Ovary (tissue), 9 donors: Measurements from ENCODE around the gene ZNF225. TPM values are rescaled to one million over a fixed set of nuclear protein-coding genes. Genes with fewer than 3 reads are reported as not detected.

Experiments used
- DNase-seq, 5 donors: peaks; one replicate each; pipeline ENCODE4 v3.0.0-alpha.2; 2019 to 2020
- H3K27ac ChIP-seq, 2 donors: fragments of 200-600 bp; one replicate each; pipeline versions ENCODE4 v1.5.1 to v1.8.0; 2019 to 2022
- H3K27me3 ChIP-seq: fragments of 200-600 bp; one replicate; pipeline ENCODE4 v1.8.0; 2022
- H3K36me3 ChIP-seq: fragments of 200-600 bp; sonication (generic); one replicate; pipeline ENCODE4 v1.5.1; 2019
- H3K4me1 ChIP-seq: one replicate; pipeline ENCODE4 v1.8.1; 2013; ENCODE audit warnings: mild to moderate bottlenecking, moderate library complexity; ENCODE audit not compliant: insufficient read depth
- H3K4me3 ChIP-seq: fragments of 200-600 bp; sonication (generic); one replicate; pipeline ENCODE4 v1.5.1; 2017
- H3K9me3 ChIP-seq, 2 donors: fragments of 200-600 bp in 1 of 2; sonication (generic) in 1 of 2; one replicate each; pipeline versions ENCODE4 v1.5.1 to v1.8.1; 2013 to 2019; ENCODE audit warnings: mild to moderate bottlenecking in 1 of 2, moderate library complexity in 1 of 2
- EP300 ChIP-seq: sonication (generic); formaldehyde crosslinking; IDR thresholded peaks from one replicate; pipeline ENCODE4 v1.6.1; 2017; ENCODE audit warnings: antibody characterized with exemption
- POLR2A ChIP-seq: fragments of 450-650 bp; IDR thresholded peaks from one replicate; pipeline ENCODE4 v1.6.1; 2017; ENCODE audit warnings: antibody characterized with exemption, mild to moderate bottlenecking, moderate library complexity
- WGBS, 3 donors: extraction: QIAGEN DNeasy Blood & Tissue Kit in 1 of 3; methylation state at CpG; one replicate each; pipeline versions ENCODE4 v1.1.5 to v1.1.7; 2013 to 2017; 5-methylcytosine and 5-hydroxymethylcytosine counted together
- intact Hi-C, 4 donors: fragments of 100-400 bp; cut with DNase I; formaldehyde crosslinking; loops; one replicate each; pipeline versions ENCODE4 v1.11.0 to v1.15.1; 2022 to 2023
- polyA plus RNA-seq, 2 donors: library from polyadenylated mRNA; stranded (reverse); fragments of 200-250 nt in 1 of 2; fragments of 350-450 nt in 1 of 2; fragmentation: Illumina TruSeq in 1 of 2; extraction: RNeasy Lipid Tissue Mini Kit (QIAGEN cat#74804) in 1 of 2; gene quantifications; one replicate each; pipeline ENCODE4 v1.2.3, GENCODE V29; 2013 to 2014
- total RNA-seq, 7 donors: library from RNA; depleted of rRNA in 2 of 7; stranded (reverse); fragments of >200 nt in 2 of 7; fragmentation: NEBNext Ultra II Directional in 3 of 7; extraction: Animal tissue kit (Norgen Biotek cat#: 25700) in 3 of 7; gene quantifications; one replicate each; pipeline versions ENCODE4 v1.1.0 to v1.2.4, GENCODE V29; 2016 to 2023
- TF ChIP-seq, protein P1 (sequence below), 3 donors: fragments of 450-650 bp in 2 of 3; fragments of 200-600 bp in 1 of 3; IDR thresholded peaks; one replicate each; pipeline versions ENCODE4 v1.5.1 to v1.8.0; 2016 to 2022; ENCODE audit warnings: antibody characterized with exemption in 3 of 3, mild to moderate bottlenecking in 1 of 3
- donor health status: DM: no; HTN: no; CAD: no; lungs with moderate emphysema.
- donor health status: DM: no; HTN: no; CAD: no.
- donor health status: Bipolar disorder and iron deficiency.
- donor health status: DM: yes; HTN: yes; CAD: no.
- donor health status: DM: no; HTN: no; CAD: no.
- donor health status: DM: yes; HTN: yes; CAD: no.

Gene ZNF225
- total and polyA plus RNA-seq, 9 donors, result 3.5 to 8.2 (median 6.4) TPM

DNA sequence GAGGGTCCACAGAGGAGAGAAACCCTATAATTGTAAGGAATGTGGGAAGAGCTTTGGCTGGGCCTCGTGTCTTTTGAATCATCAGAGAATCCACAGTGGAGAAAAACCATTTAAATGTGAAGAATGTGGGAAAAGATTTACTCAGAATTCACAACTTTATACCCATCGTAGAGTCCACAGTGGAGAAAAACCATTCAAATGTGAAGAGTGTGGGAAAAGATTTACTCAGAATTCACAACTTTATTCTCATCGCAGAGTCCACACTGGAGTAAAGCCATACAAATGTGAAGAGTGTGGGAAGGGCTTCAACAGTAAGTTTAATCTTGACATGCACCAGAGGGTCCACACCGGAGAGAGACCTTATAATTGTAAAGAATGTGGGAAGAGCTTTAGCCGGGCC lies 18.8 kb downstream of the ZNF225 start:
- Histone ChIP-seq H3K4me3 (no peak overlapping the region), H3K36me3 (no peaks in the 10 kb centered on the region), H3K27ac (no peak overlapping the region), H3K27me3 (no peaks in the 10 kb centered on the region), H3K9me3 (peaks cover 3 to 44% of the 10 kb centered on the region in 2 donors), H3K4me1 (no peaks in the 10 kb centered on the region)
- intact Hi-C loops, result no loop called here
- no peak for TF ChIP-seq POLR2A
- no peak for TF ChIP-seq EP300
- TF ChIP-seq, protein P1, sequence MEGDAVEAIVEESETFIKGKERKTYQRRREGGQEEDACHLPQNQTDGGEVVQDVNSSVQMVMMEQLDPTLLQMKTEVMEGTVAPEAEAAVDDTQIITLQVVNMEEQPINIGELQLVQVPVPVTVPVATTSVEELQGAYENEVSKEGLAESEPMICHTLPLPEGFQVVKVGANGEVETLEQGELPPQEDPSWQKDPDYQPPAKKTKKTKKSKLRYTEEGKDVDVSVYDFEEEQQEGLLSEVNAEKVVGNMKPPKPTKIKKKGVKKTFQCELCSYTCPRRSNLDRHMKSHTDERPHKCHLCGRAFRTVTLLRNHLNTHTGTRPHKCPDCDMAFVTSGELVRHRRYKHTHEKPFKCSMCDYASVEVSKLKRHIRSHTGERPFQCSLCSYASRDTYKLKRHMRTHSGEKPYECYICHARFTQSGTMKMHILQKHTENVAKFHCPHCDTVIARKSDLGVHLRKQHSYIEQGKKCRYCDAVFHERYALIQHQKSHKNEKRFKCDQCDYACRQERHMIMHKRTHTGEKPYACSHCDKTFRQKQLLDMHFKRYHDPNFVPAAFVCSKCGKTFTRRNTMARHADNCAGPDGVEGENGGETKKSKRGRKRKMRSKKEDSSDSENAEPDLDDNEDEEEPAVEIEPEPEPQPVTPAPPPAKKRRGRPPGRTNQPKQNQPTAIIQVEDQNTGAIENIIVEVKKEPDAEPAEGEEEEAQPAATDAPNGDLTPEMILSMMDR (IDR thresholded peaks at IDR 0.05), result no peak
- WGBS, 3 donors, result 93% methylated on average over 5 of the region's 5 CpGs
- no peak for DNase-seq

DNA sequence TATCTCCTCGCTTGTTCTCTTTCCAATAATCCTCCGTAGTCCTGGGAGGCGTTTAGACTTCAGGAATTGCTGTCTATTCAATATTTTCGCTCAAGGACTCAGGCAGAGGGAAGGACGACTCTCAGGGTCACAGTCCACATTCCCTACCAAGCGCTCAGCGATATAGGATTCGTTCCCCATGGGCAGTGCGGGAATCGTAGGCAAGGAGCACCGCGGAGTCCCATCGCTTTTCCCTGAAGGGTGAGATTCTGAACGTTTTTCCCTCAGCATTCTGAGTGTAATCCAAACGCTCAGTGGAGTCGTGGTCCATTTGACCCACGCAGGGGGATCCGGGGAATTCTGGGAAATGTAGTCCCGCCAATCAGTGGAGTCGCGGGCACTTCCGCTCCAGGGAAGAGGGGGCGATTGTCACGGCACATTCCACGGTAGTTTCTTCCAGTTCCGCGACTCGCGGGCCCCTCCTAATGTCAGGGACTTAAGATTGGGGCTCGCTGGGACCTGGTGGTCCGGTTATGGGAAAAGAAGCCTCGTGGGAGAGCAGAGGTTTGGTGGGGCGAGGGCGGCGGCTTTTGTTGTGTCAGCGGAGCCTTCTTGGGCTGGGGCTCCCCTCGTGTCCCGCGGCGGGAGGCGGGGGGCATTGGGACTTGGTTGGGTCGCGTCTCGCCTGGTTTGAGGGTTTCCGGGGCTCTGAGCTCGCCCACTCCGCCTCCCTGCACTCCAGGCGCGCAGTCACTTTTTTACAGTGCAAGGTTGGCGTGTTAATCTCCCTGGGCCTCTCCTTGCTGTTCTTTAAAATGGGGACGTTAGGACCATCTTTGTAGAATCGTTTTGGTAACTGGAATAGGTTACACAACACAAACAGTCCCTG lies 28.2 kb downstream of the ZNF225 start, which contains the start of gene ZNF234:
TSS of gene ZNF234 (plus strand) at position 364 of the 868 bp plus-strand sequence. CDS start 3,079 bp downstream, outside the sequence.
- intact Hi-C loops, result no loop called here
- 0 to 1% (median 0%) methylated on average over 45 to 52 of the region's 52 CpGs for WGBS, 3 donors
- H3K4me1 ChIP-seq, result peaks cover 3% of the 10 kb centered on the region
- no peaks in the 10 kb centered on the region for H3K9me3 ChIP-seq
- peak within 1 kb of the TSS; percentile 22 to 61 for H3K27ac ChIP-seq
- H3K36me3 ChIP-seq, result no peaks in the 10 kb centered on the region
- TF ChIP-seq EP300 (no peak), POLR2A (no peak)
- no peaks in the 10 kb centered on the region for H3K27me3 ChIP-seq
- peak; percentile 78 to 86 (median 83) for DNase-seq
- H3K4me3 ChIP-seq, result peak within 1 kb of the TSS; percentile 70

DNA sequence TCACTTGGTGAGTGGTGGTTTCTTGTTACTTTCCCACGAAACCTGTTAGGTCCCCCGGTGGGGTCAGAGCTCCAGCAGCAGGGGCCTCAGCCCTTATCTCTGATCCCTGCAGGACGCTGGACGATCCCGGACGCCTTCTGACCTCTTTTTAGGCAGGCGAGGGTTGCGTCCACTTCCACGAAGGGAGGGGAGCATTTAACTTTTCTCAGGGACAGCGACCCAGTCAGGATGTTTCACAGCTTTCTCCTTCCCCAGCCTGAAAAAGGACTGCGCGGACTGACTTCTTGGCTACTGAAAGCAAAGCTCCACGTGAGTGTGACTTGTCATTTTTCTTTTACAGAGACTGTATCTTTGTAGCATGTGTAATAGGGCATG lies 28.8 kb downstream of the ZNF225 start:
- H3K4me1 ChIP-seq, result peaks cover 3% of the 10 kb centered on the region
- no peak overlapping the region for H3K27ac ChIP-seq
- no peaks in the 10 kb centered on the region for H3K9me3 ChIP-seq
- H3K36me3 ChIP-seq, result no peaks in the 10 kb centered on the region
- TF ChIP-seq, protein P1 (IDR thresholded peaks at IDR 0.05), result no peak
- no peak for TF ChIP-seq EP300
- no peak for TF ChIP-seq POLR2A
- peak in 2 of 5 donors; percentile 10 to 20 for DNase-seq
- peak overlapping the region; percentile 70 for H3K4me3 ChIP-seq
- H3K27me3 ChIP-seq, result no peaks in the 10 kb centered on the region
- intact Hi-C loops, result no loop called here
- WGBS, 3 donors, result 1 to 2% (median 2%) methylated on average over 13 of the region's 13 CpGs

DNA sequence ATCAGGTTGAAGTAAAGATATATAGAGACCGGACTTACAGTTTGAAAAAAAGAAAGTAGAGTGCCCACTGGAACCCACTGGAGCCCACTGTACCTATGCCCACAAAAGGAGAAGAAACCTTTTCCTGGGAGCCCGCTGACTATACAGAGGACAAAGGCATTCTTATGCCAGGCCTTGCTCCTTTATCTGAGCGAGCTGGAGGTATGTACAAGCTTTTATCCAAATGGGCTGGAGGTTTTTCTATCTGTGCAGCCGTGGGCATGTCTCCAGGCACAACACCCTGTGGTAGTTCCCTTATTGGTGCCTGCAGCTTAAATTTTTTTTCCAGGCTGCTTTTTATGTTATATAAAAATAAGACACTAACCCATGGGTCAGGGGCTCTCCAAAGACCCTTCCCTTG lies 36.6 kb downstream of the ZNF225 start:
- H3K36me3 ChIP-seq, result peaks cover 4% of the 10 kb centered on the region
- H3K9me3 ChIP-seq, result peaks cover 0 to 51% of the 10 kb centered on the region in 2 donors
- WGBS, 3 donors, result 97 to 99% (median 98%) methylated on average over 4 of the region's 4 CpGs
- H3K4me3 ChIP-seq, result no peak overlapping the region
- H3K4me1 ChIP-seq, result no peaks in the 10 kb centered on the region
- intact Hi-C loops, result no loop called here
- TF ChIP-seq POLR2A (no peak), EP300 (no peak)
- TF ChIP-seq, protein P1 (IDR thresholded peaks at IDR 0.05), result no peak
- no peak overlapping the region for H3K27ac ChIP-seq
- no peak for DNase-seq
- no peaks in the 10 kb centered on the region for H3K27me3 ChIP-seq

DNA sequence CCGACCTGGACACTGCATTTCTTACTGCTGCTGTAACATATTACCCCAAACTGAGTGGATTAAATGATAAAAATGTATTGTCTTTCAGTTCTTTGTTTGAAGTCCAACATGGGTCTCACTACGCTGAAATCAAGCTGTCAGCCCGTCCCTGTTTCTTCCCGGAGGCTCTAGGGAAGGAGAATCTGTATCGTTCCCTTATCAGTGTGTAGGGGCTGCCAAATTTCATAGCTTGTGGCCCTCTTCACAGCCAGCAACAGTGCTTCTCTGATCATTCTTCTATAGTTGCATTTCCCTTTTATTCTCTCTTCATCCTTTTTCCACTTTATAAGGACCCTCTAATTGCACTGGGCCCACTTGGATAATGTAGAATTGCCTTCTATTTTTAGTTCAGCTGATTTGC lies 38.3 kb downstream of the ZNF225 start:
- H3K36me3 ChIP-seq, result peaks cover 8% of the 10 kb centered on the region
- WGBS, 3 donors, result 92 to 97% (median 94%) methylated on average over 5 of the region's 5 CpGs
- intact Hi-C loops, result no loop called here

More for the DNA sequence above, 38.3 kb downstream of the ZNF225 start:
- Histone ChIP-seq H3K4me1 (no peaks in the 10 kb centered on the region), H3K27me3 (no peaks in the 10 kb centered on the region), H3K4me3 (no peak overlapping the region), H3K9me3 (peaks cover 8 to 66% of the 10 kb centered on the region in 2 donors), H3K27ac (no peak overlapping the region)
- DNase-seq, result no peak
- TF ChIP-seq, protein P1 (IDR thresholded peaks at IDR 0.05), result no peak
- TF ChIP-seq EP300 (no peak), POLR2A (no peak)
